Measurements from ENCODE around the gene TSR1.

TSR1 gene

GRCh38 chr17:2372681-2373080 is 36.4 kb upstream of the TSR1 start:
- DNase-seq (ENCODE audit: low read depth), result no peak
- no peak overlapping the region for H3K4me3 ChIP-seq (ENCODE audit: low read length)
- no peak for TF ChIP-seq CTCF (conservative IDR thresholded peaks at IDR 0.05; ENCODE audit: low read depth, low read length)

- H3K4me3 ChIP-seq (ENCODE audit: low read length), result no peak overlapping the region
- no peak for TF ChIP-seq CTCF (conservative IDR thresholded peaks at IDR 0.05; ENCODE audit: low read depth, low read length)
- no peak for DNase-seq (ENCODE audit: low read depth)
These were observed 35.9 kb upstream of the TSR1 start for GRCh38 chr17:2372180-2372579.

- no peak overlapping the region for H3K4me3 ChIP-seq (ENCODE audit: low read length)
- TF ChIP-seq CTCF (conservative IDR thresholded peaks at IDR 0.05; ENCODE audit: low read depth, low read length), result no peak
- no peak for DNase-seq (ENCODE audit: low read depth)
These were observed 35.2 kb upstream of the TSR1 start for GRCh38 chr17:2371183-2372130.

- no peak for TF ChIP-seq CTCF (conservative IDR thresholded peaks at IDR 0.05; ENCODE audit: low read depth, low read length)
- no peak for DNase-seq (ENCODE audit: low read depth)
- no peak overlapping the region for H3K4me3 ChIP-seq (ENCODE audit: low read length)
These were observed 33.9 kb upstream of the TSR1 start for GRCh38 chr17:2370211-2370589.

GRCh38 chr17:2369551-2370210 is 33.4 kb upstream of the TSR1 start:
- H3K4me3 ChIP-seq (ENCODE audit: low read length), result no peak overlapping the region
- DNase-seq (ENCODE audit: low read depth), result no peak
- peak; percentile 25 for TF ChIP-seq CTCF (conservative IDR thresholded peaks at IDR 0.05; ENCODE audit: low read depth, low read length)

- no peak for DNase-seq (ENCODE audit: low read depth)
- TF ChIP-seq CTCF (conservative IDR thresholded peaks at IDR 0.05; ENCODE audit: low read depth, low read length), result no peak
- no peak overlapping the region for H3K4me3 ChIP-seq (ENCODE audit: low read length)
These were observed 32.8 kb upstream of the TSR1 start for GRCh38 chr17:2369039-2369438.

Data from retinal pigment epithelial cell (primary cell).